A204.1 (cell line): ENCODE results near the gene TTLL7.

ENCODE experiments used
- FAIRE-seq: peaks from 2 replicates; lab custom pipeline; 2012; peaks lifted over from hg19 to GRCh38; lab: Jason Lieb, UNC

TTLL7 gene

GRCh38 chr1:83872515-83872914 is 126.4 kb downstream of the TTLL7 start:
- FAIRE-seq = no peak

- no peak for FAIRE-seq
Measured at GRCh38 chr1:83864991-83865390, 133.9 kb downstream of the TTLL7 start.

DNA sequence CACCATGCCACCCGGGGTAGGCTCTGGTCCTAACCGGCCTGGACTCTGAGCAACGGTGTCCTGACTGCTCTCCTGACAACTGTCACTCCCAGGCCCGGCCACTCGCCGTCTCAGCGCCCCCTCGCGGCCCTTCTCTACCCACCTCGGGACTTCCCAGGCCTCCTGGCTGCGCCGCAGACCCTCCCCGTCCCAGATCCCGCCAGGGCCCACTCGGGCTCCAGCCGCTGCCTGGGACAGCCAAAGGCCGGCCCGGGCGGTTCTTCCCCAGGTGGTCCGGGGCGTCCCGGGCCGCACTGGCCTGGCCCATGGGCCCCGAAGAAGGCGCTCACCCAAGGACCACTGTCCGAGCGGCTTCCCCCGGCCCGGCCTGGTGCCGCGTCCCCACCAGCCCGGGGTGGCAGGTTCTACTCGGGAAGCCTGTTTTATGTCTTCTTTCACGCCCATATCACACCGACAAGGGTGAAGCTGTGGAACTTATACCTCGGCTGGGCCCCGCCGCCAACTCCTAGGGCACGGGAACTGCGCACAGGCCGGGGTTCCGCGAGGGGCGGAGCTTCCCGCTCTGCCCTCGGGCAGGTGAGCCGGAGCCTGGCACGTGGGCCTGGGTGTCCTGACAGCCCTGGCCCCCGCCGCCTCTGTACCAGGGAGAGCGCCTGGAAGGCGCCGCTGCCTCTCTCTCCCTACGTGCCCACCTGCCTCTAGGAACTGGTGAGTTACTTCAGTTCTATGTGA is 138.3 kb downstream of the TTLL7 start:
- FAIRE-seq = no peak

- no peak for FAIRE-seq
Measured at GRCh38 chr1:83857716-83858115, 141.2 kb downstream of the TTLL7 start.

DNA sequence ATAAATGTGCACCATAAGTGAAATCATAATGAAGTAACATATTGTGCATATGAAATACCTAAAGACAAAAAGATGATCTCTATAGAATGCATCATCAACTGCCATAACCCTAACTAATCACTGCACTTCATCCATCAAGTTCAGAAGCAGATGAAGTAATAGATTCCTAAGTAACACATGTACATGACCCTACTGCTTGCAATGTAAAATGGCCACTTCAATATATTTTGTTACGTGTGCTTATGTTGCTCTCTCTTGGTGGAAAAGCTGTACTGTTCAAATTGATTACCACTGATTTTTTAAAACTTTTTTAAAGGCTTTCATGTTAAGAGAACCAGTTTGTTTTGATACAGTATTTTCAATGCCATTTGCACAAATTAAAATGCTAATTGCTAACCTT is 141.8 kb downstream of the TTLL7 start:
- peak; percentile 48 for FAIRE-seq

- no peak for FAIRE-seq
Measured at GRCh38 chr1:83856381-83856780, 142.6 kb downstream of the TTLL7 start.

- no peak for FAIRE-seq
Measured at GRCh38 chr1:83854456-83854855, 144.5 kb downstream of the TTLL7 start.

- FAIRE-seq = no peak
Measured at GRCh38 chr1:83850834-83851233, 148.1 kb downstream of the TTLL7 start.

- FAIRE-seq = no peak
Measured at GRCh38 chr1:83849191-83850061, 149.5 kb downstream of the TTLL7 start.

DNA sequence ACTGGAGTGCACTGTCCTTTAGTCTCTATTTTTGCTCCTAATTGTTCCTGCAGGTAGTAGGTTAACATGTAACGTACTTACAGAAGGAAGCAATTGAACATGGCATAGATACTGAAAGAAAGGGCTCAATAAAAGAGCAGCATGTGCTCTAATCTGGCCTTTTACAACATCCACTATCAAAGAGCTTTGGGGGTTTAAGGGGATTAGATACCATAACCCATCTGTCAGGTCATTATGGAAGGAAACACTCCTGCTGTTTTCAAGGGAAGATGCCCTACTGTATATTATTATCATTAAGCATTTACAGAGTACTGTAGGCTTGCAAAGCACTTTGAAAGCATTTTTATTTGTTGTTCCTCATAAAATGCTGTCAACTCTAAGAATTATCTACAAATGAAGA is 152.8 kb downstream of the TTLL7 start:
- no peak for FAIRE-seq

DNA sequence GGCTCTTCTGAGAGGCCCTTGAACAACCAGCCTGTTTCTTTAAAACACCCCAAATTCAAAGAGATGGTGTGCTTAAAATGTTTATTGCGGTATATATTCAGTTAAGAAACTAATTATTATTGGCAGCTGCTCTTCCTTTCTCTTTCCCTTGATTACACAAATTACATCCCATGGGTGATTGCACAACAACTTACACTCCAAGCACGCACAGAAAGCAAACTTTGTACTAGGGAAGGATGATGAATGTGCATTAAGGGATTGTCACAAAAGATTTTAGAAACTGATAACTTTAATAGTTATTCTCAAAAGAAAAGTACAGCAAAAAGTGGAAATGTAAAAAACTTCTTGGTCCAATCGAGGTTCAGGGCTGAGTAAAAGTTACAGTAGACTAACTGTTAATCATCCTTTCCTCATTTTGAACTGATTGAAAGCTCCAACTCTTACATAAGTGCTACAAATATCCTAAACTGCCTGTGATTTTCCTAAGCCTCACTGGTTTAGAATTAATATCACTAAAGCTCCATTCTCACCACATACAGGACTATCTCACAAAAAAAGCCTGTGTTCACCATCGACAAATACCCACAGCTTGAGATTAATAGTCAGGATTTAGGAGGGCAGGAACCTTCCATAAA is 153.4 kb downstream of the TTLL7 start:
- FAIRE-seq = no peak

DNA sequence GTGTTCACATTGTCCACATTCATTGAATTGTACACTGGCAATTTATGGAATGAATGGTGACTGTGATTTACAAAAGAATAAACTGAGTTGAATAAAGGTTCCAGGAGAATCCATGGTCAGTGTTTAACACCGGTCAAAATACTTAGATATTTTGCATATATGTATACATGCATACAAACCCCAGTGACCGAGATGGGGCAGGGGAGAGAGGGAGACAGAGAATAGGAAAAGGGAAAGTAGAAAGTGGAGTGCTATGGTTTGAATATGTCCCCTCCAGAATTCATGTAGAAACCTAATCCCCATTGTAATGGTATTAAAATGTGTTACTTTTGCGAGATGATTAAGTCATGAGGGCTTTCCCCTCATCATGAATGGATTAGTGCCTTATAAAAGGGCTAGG is 154.4 kb downstream of the TTLL7 start:
- FAIRE-seq = no peak

- no peak for FAIRE-seq
Measured at GRCh38 chr1:83839566-83840173, 159.3 kb downstream of the TTLL7 start.

GRCh38 chr1:83838573-83838972 is 160.4 kb downstream of the TTLL7 start:
- no peak for FAIRE-seq

- no peak for FAIRE-seq
Measured at GRCh38 chr1:83836543-83836942, 162.4 kb downstream of the TTLL7 start.

DNA sequence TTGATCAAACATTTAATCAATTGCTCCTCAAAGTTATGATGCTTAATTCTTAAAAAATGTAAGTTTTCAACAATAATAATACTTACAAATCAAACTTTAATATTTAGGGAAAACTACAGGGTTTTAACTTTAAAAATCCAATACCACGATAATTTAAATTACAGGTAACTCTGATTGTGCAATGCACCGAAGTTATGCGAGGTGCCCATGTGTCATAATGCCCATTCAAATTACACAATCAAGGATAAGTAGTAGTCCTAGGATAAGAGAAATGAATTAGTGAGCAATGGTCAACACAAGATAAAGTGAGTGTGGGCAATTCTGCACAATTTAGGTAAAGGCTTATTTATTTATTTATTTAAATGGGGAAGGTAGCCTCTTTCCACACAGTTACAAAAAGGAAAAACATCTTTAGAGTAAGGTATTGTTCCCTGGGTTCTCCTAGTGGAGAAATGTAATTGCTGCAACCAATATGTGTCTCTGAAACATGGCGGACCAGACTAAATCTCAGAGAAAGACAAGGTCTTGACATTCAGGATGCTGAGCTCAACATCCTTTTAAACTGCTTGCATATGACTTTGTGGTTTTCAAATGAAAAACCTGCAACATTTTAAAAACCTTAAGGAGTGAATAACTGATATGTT is 164.2 kb downstream of the TTLL7 start:
- FAIRE-seq = no peak

- no peak for FAIRE-seq
Measured at GRCh38 chr1:83832194-83832593, 166.7 kb downstream of the TTLL7 start.

DNA sequence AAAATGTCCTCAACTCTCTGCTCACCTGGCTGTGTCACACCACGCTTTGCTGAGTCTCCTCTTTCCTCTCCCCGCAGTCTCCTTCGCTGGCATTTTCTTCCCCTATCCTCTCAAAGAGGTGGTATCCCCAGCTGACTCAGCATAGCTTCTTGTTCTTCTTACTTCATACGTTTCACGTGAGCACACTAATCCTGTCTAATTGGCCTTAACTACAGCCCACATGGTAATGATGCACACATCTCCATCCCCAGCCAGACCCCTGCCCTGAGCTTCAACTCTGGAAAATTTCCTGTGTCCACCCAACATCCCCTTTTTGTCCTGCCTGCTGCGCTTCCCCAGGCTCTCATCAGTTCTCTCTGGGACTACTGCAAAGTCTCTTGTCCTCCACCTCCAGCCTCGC is 169.8 kb downstream of the TTLL7 start:
- FAIRE-seq = no peak

GRCh38 chr1:83828456-83828855 is 170.5 kb downstream of the TTLL7 start:
- FAIRE-seq = no peak

DNA sequence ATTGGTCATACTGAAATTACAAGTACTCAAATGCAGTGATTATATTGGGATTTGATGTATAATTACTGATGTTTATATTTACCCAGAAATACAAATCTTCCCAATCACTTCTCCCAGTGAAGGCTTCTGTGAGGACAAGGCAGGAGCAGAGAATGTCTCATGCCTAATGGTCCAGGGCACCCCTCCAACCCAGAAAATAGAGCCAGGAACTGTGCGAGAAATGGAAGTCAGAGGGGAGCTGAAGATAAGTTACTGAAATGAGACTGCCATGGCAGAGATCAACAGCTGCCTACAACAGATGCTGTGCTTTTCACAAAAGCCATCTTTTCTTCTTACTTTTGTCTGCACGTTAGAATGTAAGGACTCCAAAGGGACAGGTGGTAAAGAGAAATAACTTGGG is 171.2 kb downstream of the TTLL7 start:
- no peak for FAIRE-seq

- FAIRE-seq = no peak
Measured at GRCh38 chr1:83822208-83822607, 176.7 kb downstream of the TTLL7 start.

DNA sequence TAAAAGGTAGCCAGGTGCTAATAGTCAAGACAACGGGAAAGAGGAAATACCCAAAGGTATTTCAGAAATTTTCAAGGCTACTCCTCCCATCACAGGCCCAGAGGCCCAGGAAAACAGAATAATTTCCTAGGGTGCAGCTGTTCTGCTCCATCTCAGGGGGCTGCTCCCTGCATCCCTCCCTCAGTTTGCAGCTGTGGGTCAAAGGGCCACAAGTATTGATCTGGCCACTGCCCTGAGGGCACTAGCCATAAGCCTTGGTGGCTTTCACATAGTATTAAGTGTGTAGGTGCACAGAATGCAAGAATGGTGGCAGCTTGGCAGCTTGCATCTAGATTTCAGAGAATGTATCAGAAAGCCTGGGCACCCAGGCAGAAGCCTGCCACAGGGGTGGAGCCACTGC is 179.5 kb downstream of the TTLL7 start:
- no peak for FAIRE-seq
